Tibial nerve (tissue), 4 donors: ENCODE data around the gene NPPA. TPM values are rescaled to one million over a fixed set of nuclear protein-coding genes. Genes with fewer than 3 reads are reported as not detected.
"Not testable (repeated sequence)": the region's sequence is repeated elsewhere in the genome, so short reads cannot be mapped to it uniquely, and the experiment has no call there.

Experiments used
- DNase-seq, 2 donors: peaks; one replicate each; pipeline ENCODE4 v3.0.0-alpha.2; 2019; ENCODE audit warnings: low spot score in 2 of 2
- H3K27ac ChIP-seq, 4 donors: fragments of 200-600 bp; sonication (generic) in 3 of 4; one replicate each; pipeline ENCODE4 v1.5.1; 2017 to 2019; ENCODE audit warnings: mild to moderate bottlenecking in 1 of 4
- H3K27me3 ChIP-seq, 2 donors: fragments of 200-600 bp; sonication (generic) in 1 of 2; one replicate each; pipeline versions ENCODE4 v1.5.1 to v1.6.0; 2017 to 2019
- H3K36me3 ChIP-seq, 3 donors: fragments of 200-600 bp; sonication (generic); one replicate each; pipeline ENCODE4 v1.5.1; 2018 to 2019
- H3K4me1 ChIP-seq, 4 donors: fragments of 200-600 bp; sonication (generic) in 3 of 4; one replicate each; pipeline ENCODE4 v1.5.1; 2017 to 2019
- H3K4me3 ChIP-seq, 4 donors: fragments of 200-600 bp; sonication (generic) in 3 of 4; one replicate each; pipeline ENCODE4 v1.5.1; 2017 to 2019; ENCODE audit warnings: mild to moderate bottlenecking in 1 of 4, moderate library complexity in 1 of 4
- H3K9me3 ChIP-seq, 4 donors: fragments of 200-600 bp; sonication (generic) in 3 of 4; one replicate each; pipeline ENCODE4 v1.5.1; 2017 to 2019
- EP300 ChIP-seq, 2 donors: sonication (generic); formaldehyde crosslinking; IDR thresholded peaks; one replicate each; pipeline ENCODE4 v1.6.1; 2017; ENCODE audit warnings: antibody characterized with exemption in 2 of 2, mild to moderate bottlenecking in 1 of 2
- POLR2A ChIP-seq, 2 donors: fragments of 450-650 bp; IDR thresholded peaks; one replicate each; pipeline ENCODE4 v1.6.1; 2017; ENCODE audit warnings: antibody characterized with exemption in 2 of 2, mild to moderate bottlenecking in 2 of 2, moderate library complexity in 2 of 2
- WGBS, 2 donors: methylation state at CpG; one replicate each; pipeline ENCODE4 v1.1.5; 2018; 5-methylcytosine and 5-hydroxymethylcytosine counted together
- total RNA-seq, 4 donors: library from RNA; depleted of rRNA; stranded (reverse); fragments of >200 nt; gene quantifications; one replicate each; pipeline ENCODE4 v1.1.0, GENCODE V29; 2016
- TF ChIP-seq, protein P1 (sequence below), 5 experiments: fragments of 200-600 bp in 3 of 5; fragments of 450-650 bp in 2 of 5; sonication (generic) in 3 of 5; IDR thresholded peaks; one replicate each; pipeline ENCODE4 v1.5.1; 2016 to 2019; ENCODE audit warnings: antibody characterized with exemption in 5 of 5, mild to moderate bottlenecking in 3 of 5, moderate library complexity in 2 of 5

NPPA gene
- 1 to 10 TPM in 1 of 4 donors, not detected in 3; 3.0 TPM for total RNA-seq

- Histone ChIP-seq H3K9me3 (no peaks in the 10 kb centered on the region), H3K4me1 (no peaks in the 10 kb centered on the region), H3K27ac (no peak within 1 kb of the TSS), H3K36me3 (peaks cover 0 to 56% (median 0%) of the 10 kb centered on the region in 3 donors), H3K4me3 (no peak within 1 kb of the TSS), H3K27me3 (peaks cover 0 to 4% of the 10 kb centered on the region in 2 donors)
- no peak for DNase-seq
- TF ChIP-seq EP300 (IDR thresholded peaks at IDR 0.05) (no peak), POLR2A (IDR thresholded peaks at IDR 0.05) (no peak)
- TF ChIP-seq, protein P1, sequence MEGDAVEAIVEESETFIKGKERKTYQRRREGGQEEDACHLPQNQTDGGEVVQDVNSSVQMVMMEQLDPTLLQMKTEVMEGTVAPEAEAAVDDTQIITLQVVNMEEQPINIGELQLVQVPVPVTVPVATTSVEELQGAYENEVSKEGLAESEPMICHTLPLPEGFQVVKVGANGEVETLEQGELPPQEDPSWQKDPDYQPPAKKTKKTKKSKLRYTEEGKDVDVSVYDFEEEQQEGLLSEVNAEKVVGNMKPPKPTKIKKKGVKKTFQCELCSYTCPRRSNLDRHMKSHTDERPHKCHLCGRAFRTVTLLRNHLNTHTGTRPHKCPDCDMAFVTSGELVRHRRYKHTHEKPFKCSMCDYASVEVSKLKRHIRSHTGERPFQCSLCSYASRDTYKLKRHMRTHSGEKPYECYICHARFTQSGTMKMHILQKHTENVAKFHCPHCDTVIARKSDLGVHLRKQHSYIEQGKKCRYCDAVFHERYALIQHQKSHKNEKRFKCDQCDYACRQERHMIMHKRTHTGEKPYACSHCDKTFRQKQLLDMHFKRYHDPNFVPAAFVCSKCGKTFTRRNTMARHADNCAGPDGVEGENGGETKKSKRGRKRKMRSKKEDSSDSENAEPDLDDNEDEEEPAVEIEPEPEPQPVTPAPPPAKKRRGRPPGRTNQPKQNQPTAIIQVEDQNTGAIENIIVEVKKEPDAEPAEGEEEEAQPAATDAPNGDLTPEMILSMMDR (IDR thresholded peaks at IDR 0.05): no peak
- WGBS, 2 donors: 49 to 52% methylated on average over 18 of the region's 18 CpGs
Observed at GRCh38 chr1:11847667-11848372, at the start of gene NPPA. Gene NPPA (minus strand): TSS chr1:11847783. CDS start chr1:11847684, 99 bp downstream.

GRCh38 chr1:11894501-11894900 is 46.9 kb upstream of the NPPA start:
- not testable (repeated sequence) for H3K9me3 ChIP-seq, DNase-seq, H3K36me3 ChIP-seq, H3K27ac ChIP-seq, H3K4me3 ChIP-seq, H3K4me1 ChIP-seq
- H3K27me3 ChIP-seq: peaks cover 0 to 41% of the 10 kb centered on the region in 2 donors
- WGBS, 2 donors: 79 to 81% methylated on average over 1 of the region's 1 CpG

GRCh38 chr1:11893907-11894251 is 46.3 kb upstream of the NPPA start:
- DNase-seq: peak in 1 of 2 donors; percentile 41

GRCh38 chr1:11891433-11892186 is 44.0 kb upstream of the NPPA start:
- DNase-seq: no peak
- no peaks in the 10 kb centered on the region for H3K36me3 ChIP-seq
- H3K27me3 ChIP-seq: peaks cover 0 to 17% of the 10 kb centered on the region in 2 donors
- 73 to 78% methylated on average over 6 of the region's 6 CpGs for WGBS, 2 donors
- TF ChIP-seq, protein P1 (IDR thresholded peaks at IDR 0.05): no peak
- TF ChIP-seq POLR2A (IDR thresholded peaks at IDR 0.05): no peak
- TF ChIP-seq EP300 (IDR thresholded peaks at IDR 0.05): no peak
- H3K4me3 ChIP-seq: no peak overlapping the region
- no peaks in the 10 kb centered on the region for H3K4me1 ChIP-seq
- H3K9me3 ChIP-seq: no peaks in the 10 kb centered on the region
- no peak overlapping the region for H3K27ac ChIP-seq

More at GRCh38 chr1:11893907-11894251, 46.3 kb upstream of the NPPA start:
- no peaks in the 10 kb centered on the region for H3K9me3 ChIP-seq
- 0 to 6% methylated on average over 5 of the region's 5 CpGs for WGBS, 2 donors
- peaks cover 0 to 5% (median 0%) of the 10 kb centered on the region in 4 donors for H3K4me1 ChIP-seq
- H3K27ac ChIP-seq: no peak overlapping the region
- TF ChIP-seq POLR2A (IDR thresholded peaks at IDR 0.05): no peak
- TF ChIP-seq, protein P1 (IDR thresholded peaks at IDR 0.05): peak; percentile 67 to 84 (median 81)
- no peak overlapping the region for H3K4me3 ChIP-seq
- no peaks in the 10 kb centered on the region for H3K36me3 ChIP-seq
- peaks cover 0 to 35% of the 10 kb centered on the region in 2 donors for H3K27me3 ChIP-seq

DNA sequence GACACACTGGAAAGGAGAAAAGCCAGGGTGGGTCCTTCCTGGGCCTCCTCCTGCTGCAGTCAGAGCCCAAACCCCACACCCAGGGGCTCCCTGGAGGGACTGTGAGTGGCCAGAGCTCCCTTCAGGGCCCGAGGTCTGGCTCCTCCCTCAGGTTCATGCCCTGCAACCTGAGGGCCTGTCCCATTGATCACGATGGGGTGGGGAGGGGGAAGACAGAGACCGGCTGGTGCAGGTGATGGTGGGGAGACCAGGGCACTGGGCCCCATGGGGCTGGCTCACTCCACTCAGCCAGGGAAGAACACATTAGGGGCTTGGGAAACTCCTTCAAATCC is 41.3 kb upstream of the NPPA start:
- DNase-seq: no peak
- no peak overlapping the region for H3K4me3 ChIP-seq
- WGBS, 2 donors: 38 to 41% methylated on average over 2 to 3 of the region's 3 CpGs
- TF ChIP-seq POLR2A (IDR thresholded peaks at IDR 0.05): no peak
- no peak for TF ChIP-seq EP300 (IDR thresholded peaks at IDR 0.05)
- TF ChIP-seq, protein P1 (IDR thresholded peaks at IDR 0.05): no peak
- H3K9me3 ChIP-seq: no peaks in the 10 kb centered on the region
- H3K36me3 ChIP-seq: no peaks in the 10 kb centered on the region
- no peak overlapping the region for H3K27ac ChIP-seq
- no peaks in the 10 kb centered on the region for H3K27me3 ChIP-seq
- no peaks in the 10 kb centered on the region for H3K4me1 ChIP-seq
